Measurements from ENCODE around the gene CCDC87.
A peak's percentile ranks its signal among the peaks of the same experiment; 100 is the strongest.

Gene CCDC87

GRCh38 chr11:66562275-66562674, 30.6 kb downstream of the CCDC87 start:
- no peak overlapping the region for H2BK5ac ChIP-seq (ENCODE audit: low read length)
- no peaks in the 10 kb centered on the region for H3K36me3 ChIP-seq (ENCODE audit: control insufficient read depth, insufficient read depth, low read length)
- no peak overlapping the region for H2BK15ac ChIP-seq (replicated peaks; ENCODE audit: low read depth)
- H3K4ac ChIP-seq (ENCODE audit: low read depth, low read length) = no peak overlapping the region
- H3K79me1 ChIP-seq (ENCODE audit: low read length) = no peaks in the 10 kb centered on the region
- H3K18ac ChIP-seq (ENCODE audit: low read length) = no peak overlapping the region
- no peak overlapping the region for H3K27ac ChIP-seq (ENCODE audit: low read depth, low read length)
- no peak overlapping the region for H4K5ac ChIP-seq (ENCODE audit: low read length)
- H3K4me2 ChIP-seq (ENCODE audit: low read length) = no peak overlapping the region
- no peaks in the 10 kb centered on the region for H3K27me3 ChIP-seq (ENCODE audit: insufficient read depth, low read length, poor library complexity)
- H2AK5ac ChIP-seq (ENCODE audit: low read length) = no peak overlapping the region
- H3K9ac ChIP-seq (ENCODE audit: low read length) = no peak overlapping the region
- H4K8ac ChIP-seq (ENCODE audit: low read depth, low read length) = no peak overlapping the region
- H3K4me1 ChIP-seq (ENCODE audit: control insufficient read depth, low read depth, low read length) = no peaks in the 10 kb centered on the region
- DNase-seq = no peak
- no peak overlapping the region for H2BK120ac ChIP-seq (ENCODE audit: low read depth, low read length)
- H3K79me2 ChIP-seq (ENCODE audit: control insufficient read depth, insufficient read depth, low read length) = no peaks in the 10 kb centered on the region
- WGBS (ENCODE audit: extremely low coverage, insufficient coverage, low lambda C conversion rate) = no CpG with 5 or more reads among the region's 2 CpGs
- H3K23ac ChIP-seq (ENCODE audit: low read length) = no peak overlapping the region
- no peak overlapping the region for H3K4me3 ChIP-seq (ENCODE audit: low read length)
- no peak overlapping the region for H3K56ac ChIP-seq (ENCODE audit: low read length)

GRCh38 chr11:66561975-66562248, 31.0 kb downstream of the CCDC87 start:
- no peak overlapping the region for H4K5ac ChIP-seq (ENCODE audit: low read length)
- WGBS (ENCODE audit: extremely low coverage, insufficient coverage, low lambda C conversion rate) = no CpG with 5 or more reads among the region's 9 CpGs
- no peaks in the 10 kb centered on the region for H3K36me3 ChIP-seq (ENCODE audit: control insufficient read depth, insufficient read depth, low read length)
- no peaks in the 10 kb centered on the region for H3K79me1 ChIP-seq (ENCODE audit: low read length)
- no peak overlapping the region for H2BK120ac ChIP-seq (ENCODE audit: low read depth, low read length)
- no peak overlapping the region for H3K4me3 ChIP-seq (ENCODE audit: low read length)
- H3K9ac ChIP-seq (ENCODE audit: low read length) = no peak overlapping the region
- no peak overlapping the region for H3K18ac ChIP-seq (ENCODE audit: low read length)
- no peak overlapping the region for H2BK5ac ChIP-seq (ENCODE audit: low read length)
- no peak overlapping the region for H2BK15ac ChIP-seq (replicated peaks; ENCODE audit: low read depth)
- no peaks in the 10 kb centered on the region for H3K79me2 ChIP-seq (ENCODE audit: control insufficient read depth, insufficient read depth, low read length)
- H3K27ac ChIP-seq (ENCODE audit: low read depth, low read length) = no peak overlapping the region
- no peak overlapping the region for H4K8ac ChIP-seq (ENCODE audit: low read depth, low read length)
- H3K23ac ChIP-seq (ENCODE audit: low read length) = no peak overlapping the region
- no peak overlapping the region for H3K4me2 ChIP-seq (ENCODE audit: low read length)
- no peak for DNase-seq
- H3K4ac ChIP-seq (ENCODE audit: low read depth, low read length) = no peak overlapping the region
- no peaks in the 10 kb centered on the region for H3K27me3 ChIP-seq (ENCODE audit: insufficient read depth, low read length, poor library complexity)
- H3K4me1 ChIP-seq (ENCODE audit: control insufficient read depth, low read depth, low read length) = no peaks in the 10 kb centered on the region
- no peak overlapping the region for H3K56ac ChIP-seq (ENCODE audit: low read length)
- H2AK5ac ChIP-seq (ENCODE audit: low read length) = no peak overlapping the region

DNA sequence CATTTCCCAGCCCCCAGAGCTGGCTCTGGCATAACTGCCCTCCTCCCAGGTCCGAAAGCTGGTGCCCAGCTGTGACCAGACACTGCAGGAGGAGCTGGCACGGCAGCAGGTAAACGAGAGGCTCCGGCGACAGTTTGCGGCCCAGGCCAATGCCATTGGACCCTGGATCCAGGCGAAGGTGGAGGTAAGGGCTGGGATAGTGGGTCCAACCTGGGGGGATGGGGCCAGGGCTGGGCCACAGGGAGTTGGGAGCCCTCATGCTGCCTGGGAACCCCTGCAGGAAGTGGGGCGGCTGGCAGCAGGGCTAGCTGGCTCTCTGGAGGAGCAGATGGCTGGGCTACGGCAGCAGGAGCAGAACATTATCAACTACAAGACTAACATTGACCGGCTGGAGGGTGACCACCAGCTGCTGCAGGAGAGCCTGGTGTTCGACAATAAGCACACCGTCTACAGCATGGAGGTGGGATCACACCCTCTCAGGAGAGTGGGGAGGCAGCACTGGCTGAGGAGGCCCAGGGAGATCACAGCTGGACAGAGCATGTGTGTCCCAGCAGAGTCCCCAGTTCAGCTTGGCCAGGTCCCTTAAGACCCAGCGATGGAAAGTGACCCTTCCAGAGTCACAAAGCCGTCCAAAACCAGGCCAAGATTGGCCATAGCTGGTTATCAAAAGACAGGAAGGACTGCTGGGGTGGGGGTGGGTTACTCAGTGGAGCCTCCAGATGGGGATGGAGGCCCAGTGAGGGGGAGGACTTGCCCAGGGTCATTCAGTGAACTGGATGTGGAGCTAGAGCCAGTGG, 31.5 kb downstream of the CCDC87 start:
- no peak overlapping the region for H2BK120ac ChIP-seq (ENCODE audit: low read depth, low read length)
- H3K27ac ChIP-seq (ENCODE audit: low read depth, low read length) = no peak overlapping the region
- no peak overlapping the region for H4K8ac ChIP-seq (ENCODE audit: low read depth, low read length)
- H3K23ac ChIP-seq (ENCODE audit: low read length) = no peak overlapping the region
- H3K18ac ChIP-seq (ENCODE audit: low read length) = no peak overlapping the region
- DNase-seq = no peak
- no peak overlapping the region for H3K4me2 ChIP-seq (ENCODE audit: low read length)
- H3K4ac ChIP-seq (ENCODE audit: low read depth, low read length) = no peak overlapping the region
- no peak overlapping the region for H2AK5ac ChIP-seq (ENCODE audit: low read length)
- peak overlapping the region; percentile 25 for H3K56ac ChIP-seq (ENCODE audit: low read length)
- H3K4me1 ChIP-seq (ENCODE audit: control insufficient read depth, low read depth, low read length) = no peaks in the 10 kb centered on the region
- no peaks in the 10 kb centered on the region for H3K79me1 ChIP-seq (ENCODE audit: low read length)
- no peak overlapping the region for H2BK5ac ChIP-seq (ENCODE audit: low read length)
- no CpG with 5 or more reads among the region's 14 CpGs for WGBS (ENCODE audit: extremely low coverage, insufficient coverage, low lambda C conversion rate)
- H3K9ac ChIP-seq (ENCODE audit: low read length) = no peak overlapping the region
- no peak overlapping the region for H2BK15ac ChIP-seq (replicated peaks; ENCODE audit: low read depth)
- no peaks in the 10 kb centered on the region for H3K36me3 ChIP-seq (ENCODE audit: control insufficient read depth, insufficient read depth, low read length)
- H3K27me3 ChIP-seq (ENCODE audit: insufficient read depth, low read length, poor library complexity) = no peaks in the 10 kb centered on the region
- no peak overlapping the region for H4K5ac ChIP-seq (ENCODE audit: low read length)
- no peaks in the 10 kb centered on the region for H3K79me2 ChIP-seq (ENCODE audit: control insufficient read depth, insufficient read depth, low read length)
- H3K4me3 ChIP-seq (ENCODE audit: low read length) = no peak overlapping the region

- no peak overlapping the region for H2BK120ac ChIP-seq (ENCODE audit: low read depth, low read length)
- no peak overlapping the region for H4K8ac ChIP-seq (ENCODE audit: low read depth, low read length)
- no peak overlapping the region for H4K5ac ChIP-seq (ENCODE audit: low read length)
- no peak overlapping the region for H3K4ac ChIP-seq (ENCODE audit: low read depth, low read length)
- no peak overlapping the region for H3K56ac ChIP-seq (ENCODE audit: low read length)
- no peak overlapping the region for H2AK5ac ChIP-seq (ENCODE audit: low read length)
- WGBS (ENCODE audit: extremely low coverage, insufficient coverage, low lambda C conversion rate) = no CpG with 5 or more reads among the region's 27 CpGs
- H3K18ac ChIP-seq (ENCODE audit: low read length) = no peak overlapping the region
- H3K36me3 ChIP-seq (ENCODE audit: control insufficient read depth, insufficient read depth, low read length) = no peaks in the 10 kb centered on the region
- H3K27ac ChIP-seq (ENCODE audit: low read depth, low read length) = no peak overlapping the region
- no peak overlapping the region for H3K4me3 ChIP-seq (ENCODE audit: low read length)
- no peaks in the 10 kb centered on the region for H3K4me1 ChIP-seq (ENCODE audit: control insufficient read depth, low read depth, low read length)
- H3K79me1 ChIP-seq (ENCODE audit: low read length) = no peaks in the 10 kb centered on the region
- DNase-seq = no peak
- no peak overlapping the region for H3K23ac ChIP-seq (ENCODE audit: low read length)
- no peak overlapping the region for H3K4me2 ChIP-seq (ENCODE audit: low read length)
- no peak overlapping the region for H2BK15ac ChIP-seq (replicated peaks; ENCODE audit: low read depth)
- H3K9ac ChIP-seq (ENCODE audit: low read length) = no peak overlapping the region
- no peaks in the 10 kb centered on the region for H3K79me2 ChIP-seq (ENCODE audit: control insufficient read depth, insufficient read depth, low read length)
- H3K27me3 ChIP-seq (ENCODE audit: insufficient read depth, low read length, poor library complexity) = no peaks in the 10 kb centered on the region
- no peak overlapping the region for H2BK5ac ChIP-seq (ENCODE audit: low read length)
Observed at GRCh38 chr11:66559866-66560676, 32.8 kb downstream of the CCDC87 start.

DNA sequence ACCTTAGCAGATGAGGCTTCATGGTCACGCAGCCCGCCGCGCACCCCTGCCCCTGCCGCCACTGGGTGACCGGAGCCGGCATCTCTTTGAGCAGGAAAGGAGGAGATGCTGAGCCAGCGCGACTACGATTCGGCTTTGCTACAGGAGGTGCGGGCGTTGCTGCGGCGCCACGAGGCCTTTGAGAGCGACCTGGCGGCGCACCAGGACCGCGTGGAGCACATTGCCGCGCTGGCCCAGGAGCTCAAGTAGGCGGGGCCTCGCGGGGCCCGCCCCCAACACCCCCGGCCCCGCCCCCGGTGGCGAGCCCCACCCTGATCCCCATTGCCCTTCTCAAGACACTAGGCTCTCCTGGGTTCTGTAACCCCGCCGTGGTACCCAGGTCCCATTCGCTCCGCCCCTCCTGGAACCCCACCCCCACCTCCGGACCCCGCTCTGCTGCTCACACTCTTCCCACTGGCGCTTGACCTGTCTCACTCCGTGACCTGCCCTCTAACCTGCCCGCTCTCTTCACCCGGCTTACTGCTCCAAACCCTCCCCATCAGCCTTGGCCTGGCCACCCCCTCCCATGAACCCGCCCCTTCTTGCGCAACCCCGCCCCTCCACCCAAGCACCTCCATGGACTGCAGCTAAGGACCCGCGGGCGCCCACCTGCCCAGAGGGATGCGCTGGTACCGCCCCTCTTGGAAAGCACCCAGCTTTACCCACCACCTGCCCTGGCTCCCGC, 33.6 kb downstream of the CCDC87 start:
- H3K36me3 ChIP-seq (ENCODE audit: control insufficient read depth, insufficient read depth, low read length) = no peaks in the 10 kb centered on the region

More for the DNA sequence above, 33.6 kb downstream of the CCDC87 start:
- DNase-seq = no peak
- H3K4me3 ChIP-seq (ENCODE audit: low read length) = no peak overlapping the region
- H2BK5ac ChIP-seq (ENCODE audit: low read length) = no peak overlapping the region
- H2BK120ac ChIP-seq (ENCODE audit: low read depth, low read length) = no peak overlapping the region
- H3K27ac ChIP-seq (ENCODE audit: low read depth, low read length) = no peak overlapping the region
- H3K79me1 ChIP-seq (ENCODE audit: low read length) = no peaks in the 10 kb centered on the region
- H3K56ac ChIP-seq (ENCODE audit: low read length) = no peak overlapping the region
- no peak overlapping the region for H2BK15ac ChIP-seq (replicated peaks; ENCODE audit: low read depth)
- H3K27me3 ChIP-seq (ENCODE audit: insufficient read depth, low read length, poor library complexity) = no peaks in the 10 kb centered on the region
- no peak overlapping the region for H3K18ac ChIP-seq (ENCODE audit: low read length)
- no CpG with 5 or more reads among the region's 50 CpGs for WGBS (ENCODE audit: extremely low coverage, insufficient coverage, low lambda C conversion rate)
- no peak overlapping the region for H2AK5ac ChIP-seq (ENCODE audit: low read length)
- no peaks in the 10 kb centered on the region for H3K79me2 ChIP-seq (ENCODE audit: control insufficient read depth, insufficient read depth, low read length)
- H3K9ac ChIP-seq (ENCODE audit: low read length) = no peak overlapping the region
- H3K4me2 ChIP-seq (ENCODE audit: low read length) = no peak overlapping the region
- H3K23ac ChIP-seq (ENCODE audit: low read length) = no peak overlapping the region
- no peaks in the 10 kb centered on the region for H3K4me1 ChIP-seq (ENCODE audit: control insufficient read depth, low read depth, low read length)
- no peak overlapping the region for H3K4ac ChIP-seq (ENCODE audit: low read depth, low read length)
- no peak overlapping the region for H4K8ac ChIP-seq (ENCODE audit: low read depth, low read length)
- H4K5ac ChIP-seq (ENCODE audit: low read length) = no peak overlapping the region
